ENCODE measurements around the gene PCDHGB1. TPM values are rescaled to one million over a fixed set of nuclear protein-coding genes. Genes with fewer than 3 reads are reported as not detected.

PCDHGB1 gene
- polyA plus RNA-seq, 1 donor from 2014 or later: 0.46 TPM

- Histone ChIP-seq H3K9me2 (ENCODE audit: insufficient read depth, low read length) (no peaks in the 10 kb centered on the region), H3K4me3 (ENCODE audit: low read length) (peak within 1 kb of the TSS; percentile 77), H2AFZ (ENCODE audit: low read depth, low read length) (peak within 1 kb of the TSS; percentile 91), H3K27me3 (ENCODE audit: insufficient read depth, low read depth, low read length) (no peaks in the 10 kb centered on the region), H3K27ac (ENCODE audit: low read length) (peak within 1 kb of the TSS; percentile 99), H3K9me3 (ENCODE audit: low read length) (peaks cover 34% of the 10 kb centered on the region), H3K36me3 (ENCODE audit: insufficient read depth, low read length) (peaks cover 28% of the 10 kb centered on the region), H3K4me2 (ENCODE audit: low read length) (peak within 1 kb of the TSS; percentile 82), H4K20me1 (ENCODE audit: insufficient read depth) (no peaks in the 10 kb centered on the region), H3F3A (ENCODE audit: insufficient read depth, low read length, poor library complexity, severe bottlenecking) (peaks cover 14% of the 10 kb centered on the region), H3K79me2 (replicated peaks; ENCODE audit: insufficient read depth, low read length) (peaks cover 30% of the 10 kb centered on the region), H3K9ac (ENCODE audit: low read length) (peak within 1 kb of the TSS; percentile 95)
- TF ChIP-seq SMC3 (conservative IDR thresholded peaks at IDR 0.05; ENCODE audit: poor library complexity) (peak; percentile 65), RAD21 (conservative IDR thresholded peaks at IDR 0.05) (peak; percentile 76), POLR2AphosphoS5 (IDR thresholded peaks at IDR 0.05) (peak; percentile 99), TAF1 (IDR thresholded peaks at IDR 0.05; ENCODE audit: low read depth) (peak; percentile 86), REST (IDR thresholded peaks at IDR 0.05; ENCODE audit: borderline replicate concordance) (no peak), CTCF (IDR thresholded peaks at IDR 0.05; ENCODE audit: poor library complexity, severe bottlenecking) (peak; percentile 95), EP300 (conservative IDR thresholded peaks at IDR 0.05; ENCODE audit: poor library complexity, severe bottlenecking) (peak; percentile 65), EZH2 (IDR thresholded peaks at IDR 0.05; ENCODE audit: borderline replicate concordance, insufficient read depth, low read length, poor library complexity, severe bottlenecking) (no peak), MXI1 (conservative IDR thresholded peaks at IDR 0.05; ENCODE audit: poor library complexity, severe bottlenecking) (peak; percentile 51)
Observed at GRCh38 chr5:141320225-141321169, 29.4 kb upstream of the PCDHGB1 start, which contains the start of gene TAF7. TAF7 (minus strand) TSS chr5:141320784; CDS start chr5:141320044, 740 bp downstream.

- H3K9ac ChIP-seq (ENCODE audit: low read length): no peak overlapping the region
- H2AFZ ChIP-seq (ENCODE audit: low read depth, low read length): no peak overlapping the region
- peaks cover 14% of the 10 kb centered on the region for H3F3A ChIP-seq (ENCODE audit: insufficient read depth, low read length, poor library complexity, severe bottlenecking)
- no peak overlapping the region for H3K27ac ChIP-seq (ENCODE audit: low read length)
- no peaks in the 10 kb centered on the region for H3K27me3 ChIP-seq (ENCODE audit: insufficient read depth, low read depth, low read length)
- TF ChIP-seq POLR2AphosphoS5 (IDR thresholded peaks at IDR 0.05) (no peak), SMC3 (conservative IDR thresholded peaks at IDR 0.05; ENCODE audit: poor library complexity) (no peak), MXI1 (conservative IDR thresholded peaks at IDR 0.05; ENCODE audit: poor library complexity, severe bottlenecking) (no peak), CTCF (IDR thresholded peaks at IDR 0.05; ENCODE audit: poor library complexity, severe bottlenecking) (no peak), TAF1 (IDR thresholded peaks at IDR 0.05; ENCODE audit: low read depth) (no peak), REST (IDR thresholded peaks at IDR 0.05; ENCODE audit: borderline replicate concordance) (no peak), EP300 (conservative IDR thresholded peaks at IDR 0.05; ENCODE audit: poor library complexity, severe bottlenecking) (no peak), RAD21 (conservative IDR thresholded peaks at IDR 0.05) (no peak), EZH2 (IDR thresholded peaks at IDR 0.05; ENCODE audit: borderline replicate concordance, insufficient read depth, low read length, poor library complexity, severe bottlenecking) (no peak)
- H3K36me3 ChIP-seq (ENCODE audit: insufficient read depth, low read length): peaks cover 16% of the 10 kb centered on the region
- H4K20me1 ChIP-seq (ENCODE audit: insufficient read depth): no peaks in the 10 kb centered on the region
- no peaks in the 10 kb centered on the region for H3K9me2 ChIP-seq (ENCODE audit: insufficient read depth, low read length)
- H3K79me2 ChIP-seq (replicated peaks; ENCODE audit: insufficient read depth, low read length): peaks cover 13% of the 10 kb centered on the region
- H3K9me3 ChIP-seq (ENCODE audit: low read length): peaks cover 22% of the 10 kb centered on the region
- no peak overlapping the region for H3K4me2 ChIP-seq (ENCODE audit: low read length)
- no peak overlapping the region for H3K4me3 ChIP-seq (ENCODE audit: low read length)
Observed at GRCh38 chr5:141322261-141322660, 27.6 kb upstream of the PCDHGB1 start.

All from neural cell (in vitro differentiated cells).